ENCODE data around the gene IQSEC3. TPM values are rescaled to one million over a fixed set of nuclear protein-coding genes. Genes with fewer than 3 reads are reported as not detected.
"Not testable (repeated sequence)": the region's sequence is repeated elsewhere in the genome, so short reads cannot be mapped to it uniquely, and the experiment has no call there.

Gene IQSEC3
- 0.36 TPM in 1 of 2 replicates, not detected in the other for total RNA-seq

GRCh38 chr12:66428-66781, at the start of gene IQSEC3:
TSS of gene IQSEC3 (plus strand) at chr12:66767. CDS start at chr12:66883, 116 bp downstream.
- H4K20me1 ChIP-seq (ENCODE audit: insufficient read depth, low read length); H3K36me3 ChIP-seq (ENCODE audit: insufficient read depth, low read length); H3K4me3 ChIP-seq (ENCODE audit: insufficient read depth, low read length); H3K27me3 ChIP-seq (ENCODE audit: insufficient read depth, low read length); H3K4me1 ChIP-seq (ENCODE audit: insufficient read depth, low read length); H2AFZ ChIP-seq (ENCODE audit: low read length); H3K27ac ChIP-seq (ENCODE audit: low read depth, low read length); H3K9me3 ChIP-seq (ENCODE audit: low read depth, low read length); H3K4me2 ChIP-seq (ENCODE audit: insufficient read depth, low read length); H3K79me2 ChIP-seq (ENCODE audit: insufficient read depth, low read length); DNase-seq (ENCODE audit: insufficient read length, low spot score, missing footprints): not testable (repeated sequence)

- H3K36me3 ChIP-seq (ENCODE audit: insufficient read depth, low read length); H3K4me2 ChIP-seq (ENCODE audit: insufficient read depth, low read length); H3K4me1 ChIP-seq (ENCODE audit: insufficient read depth, low read length); H3K27me3 ChIP-seq (ENCODE audit: insufficient read depth, low read length); DNase-seq (ENCODE audit: insufficient read length, low spot score, missing footprints); H2AFZ ChIP-seq (ENCODE audit: low read length); H3K9me3 ChIP-seq (ENCODE audit: low read depth, low read length); H3K4me3 ChIP-seq (ENCODE audit: insufficient read depth, low read length); H3K79me2 ChIP-seq (ENCODE audit: insufficient read depth, low read length); H3K27ac ChIP-seq (ENCODE audit: low read depth, low read length): not testable (repeated sequence)
- peaks cover 15% of the 10 kb centered on the region for H4K20me1 ChIP-seq (ENCODE audit: insufficient read depth, low read length)
Measured at GRCh38 chr12:17370-18340, 48.9 kb upstream of the IQSEC3 start.

GRCh38 chr12:18821-19567, 47.6 kb upstream of the IQSEC3 start:
- H4K20me1 ChIP-seq (ENCODE audit: insufficient read depth, low read length), result peaks cover 15% of the 10 kb centered on the region
- not testable (repeated sequence) for H3K36me3 ChIP-seq (ENCODE audit: insufficient read depth, low read length); H2AFZ ChIP-seq (ENCODE audit: low read length); H3K9me3 ChIP-seq (ENCODE audit: low read depth, low read length); H3K79me2 ChIP-seq (ENCODE audit: insufficient read depth, low read length); H3K4me2 ChIP-seq (ENCODE audit: insufficient read depth, low read length); H3K27ac ChIP-seq (ENCODE audit: low read depth, low read length); H3K4me3 ChIP-seq (ENCODE audit: insufficient read depth, low read length); H3K4me1 ChIP-seq (ENCODE audit: insufficient read depth, low read length); H3K27me3 ChIP-seq (ENCODE audit: insufficient read depth, low read length)
- peak; percentile 78 for DNase-seq (ENCODE audit: insufficient read length, low spot score, missing footprints)

- H3K9me3 ChIP-seq (ENCODE audit: low read depth, low read length); H3K4me2 ChIP-seq (ENCODE audit: insufficient read depth, low read length); H3K4me1 ChIP-seq (ENCODE audit: insufficient read depth, low read length); H3K4me3 ChIP-seq (ENCODE audit: insufficient read depth, low read length); H3K27ac ChIP-seq (ENCODE audit: low read depth, low read length); H3K27me3 ChIP-seq (ENCODE audit: insufficient read depth, low read length); H2AFZ ChIP-seq (ENCODE audit: low read length); H3K79me2 ChIP-seq (ENCODE audit: insufficient read depth, low read length); DNase-seq (ENCODE audit: insufficient read length, low spot score, missing footprints); H3K36me3 ChIP-seq (ENCODE audit: insufficient read depth, low read length): not testable (repeated sequence)
- peaks cover 15% of the 10 kb centered on the region for H4K20me1 ChIP-seq (ENCODE audit: insufficient read depth, low read length)
Measured at GRCh38 chr12:19906-20305, 46.7 kb upstream of the IQSEC3 start.

GRCh38 chr12:20757-21156, 45.8 kb upstream of the IQSEC3 start:
- peak; percentile 78 for DNase-seq (ENCODE audit: insufficient read length, low spot score, missing footprints)
- Histone ChIP-seq H3K4me3 (ENCODE audit: insufficient read depth, low read length) (no peak overlapping the region), H3K4me1 (ENCODE audit: insufficient read depth, low read length) (no peaks in the 10 kb centered on the region), H4K20me1 (ENCODE audit: insufficient read depth, low read length) (peaks cover 15% of the 10 kb centered on the region), H3K27ac (ENCODE audit: low read depth, low read length) (no peak overlapping the region), H3K36me3 (ENCODE audit: insufficient read depth, low read length) (peaks cover 9% of the 10 kb centered on the region), H2AFZ (ENCODE audit: low read length) (no peak overlapping the region), H3K79me2 (ENCODE audit: insufficient read depth, low read length) (peaks cover 2% of the 10 kb centered on the region), H3K9me3 (ENCODE audit: low read depth, low read length) (no peaks in the 10 kb centered on the region), H3K27me3 (ENCODE audit: insufficient read depth, low read length) (no peaks in the 10 kb centered on the region), H3K4me2 (ENCODE audit: insufficient read depth, low read length) (no peak overlapping the region)
- TF ChIP-seq CTCF (IDR thresholded peaks at IDR 0.05; ENCODE audit: extremely low read depth, low read depth, low read length), result no peak

Measured in osteoblast (primary cell).